AG08395 (cell line): ENCODE measurements around the gene INSR.
"Not testable (repeated sequence)": the region's sequence is repeated elsewhere in the genome, so short reads cannot be mapped to it uniquely, and the experiment has no call there.

ENCODE experiments used
- DNase-seq: peaks from one replicate; pipeline ENCODE4 v3.0.0; 2012; ENCODE audit warnings: mixed read lengths, low spot score

Gene INSR

DNA sequence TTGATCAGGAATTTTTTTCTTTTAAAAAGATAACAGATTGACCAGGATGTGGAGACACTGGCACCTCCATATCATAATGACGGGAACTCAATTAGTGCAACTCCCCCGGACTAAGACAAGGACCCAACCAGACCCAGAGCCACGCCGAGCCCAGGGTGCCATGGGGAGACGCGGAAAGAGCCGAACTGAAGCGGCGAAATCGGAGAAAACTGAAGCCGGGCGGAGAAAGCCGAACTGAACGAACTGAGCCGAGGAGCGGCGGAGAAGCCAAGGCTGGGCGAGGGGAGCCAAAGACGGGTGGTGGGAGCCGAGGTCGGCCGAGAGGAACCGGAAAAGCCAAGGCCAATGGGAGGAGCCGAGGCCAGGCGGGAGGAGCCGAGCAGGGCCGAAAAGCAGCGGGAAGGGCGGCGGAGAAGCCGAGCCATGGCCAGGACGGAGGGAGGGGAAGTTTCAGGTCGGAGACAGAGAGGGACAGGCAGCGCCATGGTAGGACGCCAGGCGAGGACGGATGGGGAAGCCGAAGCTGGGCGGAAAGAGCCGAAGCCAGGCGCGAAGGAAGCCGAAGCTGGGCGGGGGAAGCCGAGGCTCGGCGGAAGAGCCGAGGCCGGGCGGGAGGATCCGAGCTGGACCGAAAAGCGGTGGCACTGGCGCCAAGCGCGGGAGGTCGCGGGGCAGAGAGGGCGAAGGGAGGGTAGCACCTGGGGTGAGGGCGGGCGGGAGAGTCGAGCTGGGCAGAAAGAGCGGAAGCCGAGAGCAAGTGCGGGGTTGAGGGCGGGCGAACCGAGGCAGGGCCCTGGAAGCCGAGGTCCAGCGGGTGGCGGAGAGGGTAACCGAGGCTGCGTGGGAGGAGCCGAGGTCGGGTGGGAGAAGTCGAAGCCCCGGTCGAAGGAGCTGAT, 195.3 kb downstream of the INSR start:
- DNase-seq, result peak; percentile 97

DNA sequence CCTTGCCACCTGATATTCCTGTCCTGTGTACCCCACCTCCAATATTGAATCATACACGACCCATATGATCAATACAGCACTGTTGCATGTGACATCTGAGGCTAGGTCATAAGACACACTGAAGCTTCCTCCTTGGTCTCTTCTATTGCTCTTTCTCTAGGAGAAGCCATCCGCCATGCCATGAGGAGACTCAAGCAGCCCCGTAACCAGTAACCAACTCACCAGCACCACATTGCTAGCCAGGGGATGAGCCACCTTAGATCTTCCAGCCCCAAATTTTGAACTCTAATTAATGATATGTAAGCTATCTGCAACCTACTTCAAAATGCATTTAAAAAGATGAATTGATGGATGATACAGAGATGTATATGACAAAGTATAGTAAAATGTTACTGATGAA, 196.1 kb downstream of the INSR start:
- no peak for DNase-seq

DNA sequence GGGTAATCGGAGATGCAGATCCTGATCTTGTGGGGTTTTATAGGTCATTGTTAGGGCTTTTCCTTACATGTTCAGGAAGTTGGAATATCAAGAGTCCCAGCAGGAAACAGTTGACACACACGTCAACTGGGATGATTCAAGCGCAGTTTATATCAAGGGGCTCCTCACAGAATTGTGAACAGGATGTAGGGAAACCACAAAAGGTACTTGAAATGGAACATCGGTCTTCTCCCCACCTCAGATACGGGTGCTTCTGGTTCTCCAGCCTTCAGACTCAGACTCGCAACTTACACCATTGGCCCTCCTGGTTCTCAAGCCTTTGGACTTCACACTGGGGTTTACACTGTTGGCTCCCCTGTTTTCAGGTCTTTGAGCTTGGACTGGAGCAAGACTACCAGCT, 205.2 kb downstream of the INSR start:
- no peak for DNase-seq

DNA sequence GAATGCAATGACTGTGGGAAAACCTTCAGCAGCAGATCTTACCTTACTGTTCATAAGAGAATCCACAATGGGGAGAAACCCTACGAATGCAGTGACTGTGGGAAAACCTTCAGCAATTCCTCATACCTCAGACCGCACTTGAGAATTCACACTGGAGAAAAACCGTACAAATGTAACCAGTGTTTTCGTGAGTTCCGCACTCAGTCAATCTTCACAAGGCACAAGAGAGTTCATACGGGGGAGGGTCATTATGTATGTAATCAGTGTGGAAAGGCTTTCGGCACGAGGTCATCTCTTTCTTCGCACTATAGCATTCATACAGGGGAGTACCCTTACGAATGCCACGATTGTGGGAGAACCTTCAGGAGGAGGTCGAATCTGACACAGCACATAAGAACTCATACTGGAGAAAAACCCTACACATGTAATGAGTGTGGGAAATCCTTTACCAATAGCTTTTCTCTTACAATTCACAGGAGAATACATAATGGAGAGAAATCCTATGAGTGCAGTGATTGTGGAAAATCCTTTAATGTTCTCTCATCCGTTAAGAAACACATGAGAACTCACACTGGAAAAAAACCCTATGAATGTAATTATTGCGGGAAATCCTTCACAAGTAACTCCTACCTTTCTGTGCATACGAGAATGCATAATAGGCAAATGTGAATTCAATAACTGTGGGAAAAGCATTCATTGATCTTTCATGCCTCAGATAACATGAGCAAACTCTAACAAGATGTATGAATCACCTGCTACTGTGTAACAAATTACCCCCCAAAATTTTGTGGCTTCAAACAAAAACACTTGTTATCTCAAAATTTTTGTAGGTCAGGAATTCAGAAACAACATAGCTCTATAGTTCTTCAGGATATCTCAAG, 210.9 kb downstream of the INSR start:
- DNase-seq, result no peak

DNA sequence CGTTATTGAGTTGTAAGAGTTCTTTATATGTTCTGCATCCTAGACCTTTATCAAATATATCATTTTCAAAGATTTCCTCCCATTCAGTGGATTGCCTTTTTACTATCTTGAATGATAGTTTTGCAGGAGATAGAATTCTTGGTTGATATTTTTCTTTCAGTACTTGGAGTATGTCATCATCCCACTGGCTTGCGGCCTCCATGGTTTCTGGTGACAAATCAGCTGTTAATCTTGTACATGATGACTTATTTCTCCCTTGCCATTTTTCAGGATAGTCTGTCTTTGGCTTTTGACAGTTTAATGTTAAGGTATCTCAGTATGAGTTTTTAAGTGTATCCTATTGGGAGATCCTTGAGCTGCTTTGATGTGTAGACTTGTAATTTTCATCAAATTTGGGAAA, 216.2 kb downstream of the INSR start:
- DNase-seq, result no peak

DNA sequence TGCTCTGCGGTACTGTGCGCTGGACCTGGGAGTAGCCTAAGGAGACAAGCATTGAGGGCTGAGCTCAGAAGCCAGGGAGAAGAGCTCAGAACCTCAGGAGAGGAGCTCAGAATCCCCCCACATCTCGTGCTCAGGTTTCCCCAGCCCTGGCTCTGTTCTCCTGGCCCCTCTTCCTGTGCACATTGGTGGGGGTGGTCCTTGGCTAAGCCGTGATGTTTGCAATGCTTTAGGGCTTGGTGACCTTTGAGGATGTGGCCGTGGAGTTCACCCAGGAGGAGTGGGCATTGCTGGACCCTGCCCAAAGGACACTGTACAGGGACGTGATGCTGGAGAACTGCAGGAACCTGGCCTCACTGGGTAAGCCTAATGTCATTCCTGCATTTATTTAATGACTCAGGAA, 218.1 kb downstream of the INSR start:
- DNase-seq, result no peak

DNA sequence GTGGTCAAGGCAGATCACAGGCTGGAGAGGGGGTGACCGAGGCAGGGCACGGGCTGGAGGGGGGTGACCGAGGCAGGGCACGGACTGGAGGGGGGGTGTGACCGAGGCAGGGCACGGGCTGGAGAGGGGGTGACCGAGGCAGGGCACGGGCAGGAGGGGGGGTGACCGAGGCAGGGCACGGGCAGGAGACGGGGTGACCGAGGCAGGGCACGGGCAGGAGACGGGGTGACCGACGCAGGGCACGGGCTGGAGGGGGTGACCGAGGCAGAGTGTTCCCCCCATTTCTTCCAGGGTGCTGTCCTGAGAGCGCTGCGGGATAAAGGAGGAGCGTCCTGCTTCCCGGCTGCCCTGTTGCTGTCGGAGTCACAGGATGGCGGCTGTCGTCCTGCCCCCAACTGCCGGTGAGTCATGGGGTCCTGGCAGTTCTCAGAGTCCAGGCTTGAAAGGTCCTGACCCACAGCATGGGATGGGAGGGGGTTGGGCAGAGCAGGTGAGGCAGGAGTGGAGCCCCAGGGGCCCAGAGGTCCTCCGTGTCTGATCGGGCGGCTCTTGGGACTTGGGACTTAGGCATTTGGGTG, 219.4 kb downstream of the INSR start:
- no peak for DNase-seq

DNA sequence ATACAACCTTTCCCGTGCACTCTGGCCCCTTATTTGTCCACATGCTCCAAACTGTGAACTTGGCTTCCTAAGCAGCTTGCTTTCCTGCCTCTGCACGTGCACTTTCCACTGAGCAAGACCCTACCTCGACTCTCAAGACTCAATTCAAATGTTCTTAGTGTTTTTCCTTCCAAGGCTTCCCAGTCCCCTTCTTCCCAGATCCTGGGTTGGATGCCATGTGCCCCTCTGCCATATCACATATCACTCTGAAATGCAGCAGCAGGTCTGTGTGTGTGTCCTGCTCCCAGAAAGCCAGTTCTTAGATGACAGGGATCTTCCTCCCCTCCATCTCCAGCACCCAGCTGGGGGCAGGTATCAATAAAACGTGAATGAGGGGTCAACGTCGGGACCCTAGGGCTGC, 221.7 kb downstream of the INSR start:
- no peak for DNase-seq

DNA sequence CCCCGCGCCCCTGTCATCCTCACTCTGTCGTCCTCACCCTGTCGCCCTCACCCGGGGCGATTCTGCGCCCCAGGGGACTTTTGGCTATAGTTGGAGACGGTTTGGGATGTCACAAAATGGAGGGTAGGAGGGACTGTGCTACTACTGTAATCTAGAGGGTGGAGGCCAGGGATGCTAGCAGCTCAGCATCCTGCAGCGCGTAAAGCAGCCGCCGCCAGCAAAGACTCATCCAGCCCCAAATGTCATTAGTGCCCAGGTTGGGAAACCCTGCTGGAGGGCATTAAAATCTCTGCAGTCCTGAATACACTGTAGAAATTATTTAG, 224.3 kb downstream of the INSR start:
- no peak for DNase-seq

DNA sequence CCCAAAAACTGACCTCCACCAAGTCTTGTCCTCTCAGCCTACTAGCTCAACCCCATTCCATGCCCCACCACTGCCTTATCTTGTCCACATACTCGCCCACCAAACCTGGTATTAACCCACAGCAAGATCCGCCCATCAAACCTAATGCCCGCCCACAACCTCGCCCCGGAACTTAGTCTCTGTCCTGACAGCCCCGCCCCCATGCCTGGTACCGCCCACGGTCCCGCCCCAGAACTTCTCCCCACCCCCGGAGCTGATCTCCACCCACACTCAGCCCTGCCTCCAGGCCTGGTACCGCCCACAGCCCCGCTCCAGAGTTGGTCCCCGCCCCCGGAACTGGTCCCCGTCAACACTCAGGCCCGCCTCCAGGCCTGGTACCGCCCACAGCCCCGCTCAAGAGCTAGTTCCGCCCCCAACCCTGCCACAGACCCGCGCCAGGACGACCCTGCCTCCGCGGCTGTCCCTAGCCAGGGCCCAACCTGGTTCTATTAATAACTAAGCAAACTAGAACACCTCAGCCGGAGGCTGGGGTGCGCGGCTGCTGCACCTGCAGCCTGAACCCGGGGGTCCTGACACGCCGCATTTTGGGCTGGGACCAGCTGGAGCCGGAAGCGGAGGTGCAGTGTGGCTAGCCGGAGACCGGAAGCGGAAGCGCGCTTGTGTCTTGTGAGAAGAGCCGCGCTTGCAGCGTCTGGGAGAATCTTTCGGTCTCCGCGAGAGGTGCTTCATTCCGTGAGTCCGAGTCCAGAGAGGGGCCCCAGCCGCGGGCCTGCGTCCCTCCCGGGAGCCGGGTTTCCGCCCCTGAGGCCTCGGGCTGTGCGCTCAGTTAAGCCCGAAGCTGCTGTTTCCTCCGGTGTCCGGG, 224.9 kb downstream of the INSR start, which contains the start of gene ZNF557:
TSS of gene ZNF557 (plus strand) at position 662 of the 862 bp plus-strand sequence. CDS start 5,372 bp downstream, outside the sequence.
- DNase-seq, result peak; percentile 98

DNA sequence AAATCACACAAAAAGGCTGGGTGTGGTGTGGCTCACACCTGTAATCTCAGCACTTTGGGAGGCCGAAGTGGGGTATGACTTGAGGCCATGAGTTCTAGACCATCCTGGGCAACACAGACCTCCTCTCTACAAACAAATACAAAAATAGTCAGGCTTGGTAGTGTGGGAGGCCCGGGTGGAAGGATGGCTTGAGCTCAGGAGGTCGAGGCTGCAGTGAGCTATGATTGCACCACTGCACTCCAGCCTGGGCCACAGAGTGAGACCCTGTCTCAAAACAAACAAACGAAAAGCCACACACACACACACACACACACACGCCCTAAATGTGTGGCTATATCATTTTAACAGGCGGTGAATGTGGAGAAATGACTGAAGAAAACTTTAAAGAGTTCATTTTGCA, 225.6 kb downstream of the INSR start:
- DNase-seq, result no peak

DNA sequence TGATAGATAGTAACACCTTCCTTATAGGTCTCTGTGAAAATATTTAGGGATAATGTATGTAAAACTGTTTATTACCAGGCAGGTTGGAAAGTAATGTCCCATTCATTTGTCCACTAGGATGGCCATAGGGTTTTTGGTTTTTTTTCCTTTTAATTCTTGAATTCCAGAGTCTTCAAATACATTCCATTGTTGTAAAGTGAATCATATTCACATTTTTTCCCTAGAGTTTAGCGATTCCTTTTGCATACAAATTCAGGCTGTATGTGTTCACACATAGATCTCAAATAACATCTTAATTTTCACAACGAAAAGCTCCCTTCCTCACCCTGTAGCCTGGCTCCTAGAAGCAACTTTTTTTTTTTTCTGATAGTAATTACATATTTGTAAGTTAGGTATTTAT, 226.5 kb downstream of the INSR start:
- DNase-seq, result no peak

DNA sequence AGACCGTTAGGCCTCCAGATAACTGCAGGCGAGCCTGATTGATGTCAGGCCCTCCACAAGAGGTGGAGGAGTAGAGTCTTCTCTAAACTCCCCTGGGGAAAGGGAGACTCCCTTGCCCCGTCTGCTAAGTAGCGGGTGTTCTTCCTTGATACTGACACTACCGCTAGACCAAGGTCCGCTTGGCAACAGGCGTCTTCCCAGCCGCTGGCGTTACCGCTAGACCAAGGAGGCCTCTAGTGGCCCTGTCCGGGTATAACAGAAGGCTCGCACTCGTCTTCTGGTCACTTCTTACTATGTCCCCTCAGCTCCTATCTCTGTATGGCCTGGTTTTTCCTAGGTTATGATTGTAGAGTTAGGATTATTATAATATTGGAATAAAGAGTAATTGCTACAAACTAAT, 227.1 kb downstream of the INSR start:
- not testable (repeated sequence) for DNase-seq

DNA sequence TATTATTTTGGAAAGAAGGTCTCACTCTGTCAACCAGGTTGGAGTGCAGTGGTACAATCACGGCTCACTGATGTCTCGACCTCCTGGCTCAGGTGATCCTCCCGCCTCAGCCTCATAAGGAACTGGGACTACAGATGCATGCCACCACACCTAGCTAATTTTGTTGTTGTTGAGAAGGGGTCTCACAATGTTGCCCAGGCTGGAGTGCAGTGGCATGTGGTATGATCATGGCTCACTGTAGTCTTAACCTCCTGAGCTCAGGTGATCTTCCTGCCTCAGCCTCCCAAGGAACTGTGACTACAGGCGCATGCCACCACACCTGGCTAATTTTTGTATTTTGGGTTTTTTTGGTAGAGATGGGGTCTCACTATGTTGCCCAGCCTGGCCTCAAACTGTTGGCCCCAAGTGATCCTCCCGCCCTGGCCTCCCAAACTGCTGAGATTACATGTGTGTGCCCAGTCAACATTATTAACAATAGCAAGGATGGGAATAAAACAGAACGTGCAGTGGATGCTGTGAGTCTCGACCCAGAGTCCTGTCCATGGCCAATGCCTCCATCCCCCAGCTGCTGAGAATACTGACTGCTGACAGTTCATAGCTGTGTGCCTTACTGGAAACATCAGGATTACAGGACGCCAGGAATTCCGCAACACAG, 230.3 kb downstream of the INSR start:
- no peak for DNase-seq

DNA sequence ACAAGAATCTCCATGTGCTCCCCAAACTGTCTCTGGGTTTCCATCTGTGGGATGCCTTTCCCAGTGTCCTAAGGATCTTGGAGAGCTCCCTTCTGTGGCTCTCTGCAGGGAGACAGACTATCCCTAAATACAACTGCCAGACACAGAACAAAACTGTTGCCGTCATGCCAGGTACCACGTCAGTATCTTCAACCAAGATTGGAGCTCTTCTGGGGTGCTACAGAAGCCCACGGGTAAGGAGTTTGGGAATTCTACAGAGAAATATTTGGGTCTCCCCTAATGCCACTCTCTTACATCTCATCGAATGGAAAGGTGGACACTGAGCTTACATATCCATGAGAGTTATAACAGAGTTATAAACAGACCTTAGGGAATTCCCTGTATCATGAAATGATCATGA, 230.9 kb downstream of the INSR start:
- DNase-seq, result no peak
